Stimulated activated naive CD8-positive, alpha-beta T cell treated with anti-CD3 and anti-CD28 coated beads, Interleukin-15, Interleukin-2, amounts not matched to agents 100 ng/mL and 50 ng/mL, for 24 hours (primary cell): ENCODE data around the gene OR5H2.

Experiments used
- H3K27ac Mint-ChIP-seq: one replicate; pipeline ENCODE4 v1.8.0; 2021; ENCODE audit warnings: mild to moderate bottlenecking, mixed read lengths
- H3K27me3 Mint-ChIP-seq: one replicate; pipeline ENCODE4 v1.8.0; 2021; ENCODE audit warnings: mixed read lengths
- H3K36me3 Mint-ChIP-seq: one replicate; pipeline ENCODE4 v1.8.0; 2021; ENCODE audit warnings: low read depth, mixed read lengths
- H3K4me1 Mint-ChIP-seq: one replicate; pipeline ENCODE4 v1.8.0; 2021; ENCODE audit warnings: low read depth, mixed read lengths
- H3K4me3 Mint-ChIP-seq: one replicate; pipeline ENCODE4 v1.8.0; 2021; ENCODE audit warnings: mild to moderate bottlenecking, mixed read lengths
- H3K9me3 Mint-ChIP-seq: one replicate; pipeline ENCODE4 v1.8.0; 2021; ENCODE audit warnings: mixed read lengths

The OR5H2 gene

GRCh38 chr3:98322686-98323085 lies 40.4 kb downstream of the OR5H2 start:
- Mint-ChIP-seq H3K27me3 (peaks cover 13% of the 10 kb centered on the region), H3K27ac (no peak overlapping the region), H3K9me3 (no peaks in the 10 kb centered on the region), H3K4me3 (no peak overlapping the region), H3K36me3 (no peaks in the 10 kb centered on the region), H3K4me1 (no peaks in the 10 kb centered on the region)

GRCh38 chr3:98323425-98323824 lies 41.1 kb downstream of the OR5H2 start:
- Mint-ChIP-seq H3K4me1 (no peaks in the 10 kb centered on the region), H3K27me3 (peaks cover 17% of the 10 kb centered on the region), H3K4me3 (no peak overlapping the region), H3K36me3 (no peaks in the 10 kb centered on the region), H3K9me3 (no peaks in the 10 kb centered on the region), H3K27ac (no peak overlapping the region)

- no peaks in the 10 kb centered on the region for H3K36me3 Mint-ChIP-seq
- H3K27me3 Mint-ChIP-seq: peaks cover 22% of the 10 kb centered on the region
Observed at GRCh38 chr3:98325055-98325454, 42.8 kb downstream of the OR5H2 start.

GRCh38 chr3:98326105-98326893 lies 44.0 kb downstream of the OR5H2 start:
- H3K27ac Mint-ChIP-seq: no peak overlapping the region
- no peaks in the 10 kb centered on the region for H3K4me1 Mint-ChIP-seq
- H3K36me3 Mint-ChIP-seq: no peaks in the 10 kb centered on the region
- peaks cover 28% of the 10 kb centered on the region for H3K27me3 Mint-ChIP-seq
- H3K4me3 Mint-ChIP-seq: no peak overlapping the region
- no peaks in the 10 kb centered on the region for H3K9me3 Mint-ChIP-seq

More at GRCh38 chr3:98325055-98325454, 42.8 kb downstream of the OR5H2 start:
- no peaks in the 10 kb centered on the region for H3K9me3 Mint-ChIP-seq
- H3K4me3 Mint-ChIP-seq: no peak overlapping the region
- H3K4me1 Mint-ChIP-seq: no peaks in the 10 kb centered on the region
- no peak overlapping the region for H3K27ac Mint-ChIP-seq

GRCh38 chr3:98326945-98327344 lies 44.6 kb downstream of the OR5H2 start:
- Mint-ChIP-seq H3K9me3 (no peaks in the 10 kb centered on the region), H3K27ac (no peak overlapping the region), H3K27me3 (peaks cover 28% of the 10 kb centered on the region), H3K4me3 (no peak overlapping the region), H3K4me1 (no peaks in the 10 kb centered on the region), H3K36me3 (no peaks in the 10 kb centered on the region)

GRCh38 chr3:98328933-98329332 lies 46.6 kb downstream of the OR5H2 start:
- Mint-ChIP-seq H3K36me3 (no peaks in the 10 kb centered on the region), H3K9me3 (no peaks in the 10 kb centered on the region), H3K27me3 (peaks cover 34% of the 10 kb centered on the region), H3K4me3 (no peak overlapping the region), H3K4me1 (no peaks in the 10 kb centered on the region), H3K27ac (no peak overlapping the region)

- Mint-ChIP-seq H3K4me1 (no peaks in the 10 kb centered on the region), H3K36me3 (no peaks in the 10 kb centered on the region), H3K9me3 (no peaks in the 10 kb centered on the region), H3K27ac (no peak overlapping the region), H3K27me3 (peaks cover 40% of the 10 kb centered on the region), H3K4me3 (no peak overlapping the region)
Observed at GRCh38 chr3:98329392-98330124, 47.3 kb downstream of the OR5H2 start.

GRCh38 chr3:98331329-98331728 lies 49.0 kb downstream of the OR5H2 start:
- H3K36me3 Mint-ChIP-seq: no peaks in the 10 kb centered on the region
- no peaks in the 10 kb centered on the region for H3K9me3 Mint-ChIP-seq
- H3K27ac Mint-ChIP-seq: no peak overlapping the region
- H3K4me1 Mint-ChIP-seq: no peaks in the 10 kb centered on the region
- H3K4me3 Mint-ChIP-seq: no peak overlapping the region
- H3K27me3 Mint-ChIP-seq: peaks cover 40% of the 10 kb centered on the region
